Sciatic nerve (tissue), 2 donors: ENCODE measurements around the gene ZNF646. TPM values are rescaled to one million over a fixed set of nuclear protein-coding genes. Genes with fewer than 3 reads are reported as not detected.
"Not testable (repeated sequence)": the region's sequence is repeated elsewhere in the genome, so short reads cannot be mapped to it uniquely, and the experiment has no call there.

Source experiments
- ATAC-seq: fragments of 200-7000 bp; cut with Tn5 transposase; one replicate; pipeline ENCODE4 v1.9.1; 2020; ENCODE audit warnings: mild to moderate bottlenecking, moderate library complexity
- DNase-seq: peaks from one replicate; pipeline ENCODE4 v3.0.0-alpha.2; 2020; ENCODE audit warnings: low spot score
- intact Hi-C: fragments of 100-400 bp; cut with DNase I; formaldehyde crosslinking; loops from one replicate; pipeline ENCODE4 v1.14.2; 2022
- total RNA-seq: library from RNA; stranded (reverse); fragmentation: NEBNext Ultra II Directional; extraction: Animal tissue kit (Norgen Biotek cat#: 25700); gene quantifications from one replicate; pipeline ENCODE4 v1.2.1, GENCODE V29; 2021
- donor health status: DM: no; HTN: no; CAD: no.
- donor health status: DM: no; HTN: no; CAD: no.

ZNF646 gene
- total RNA-seq, 1 donor from 2014 or later: 16.3 TPM

- peak; percentile 95 for DNase-seq
- intact Hi-C loops: loop anchor here (10.0 kb wide), 1 partner anchor 110 kb away; the partner anchor contains the start of gene HSD3B7
- peak; percentile 97 for ATAC-seq
Measured at GRCh38 chr16:31094424-31095120, 20.4 kb downstream of the ZNF646 start, which contains the start of gene VKORC1. Gene VKORC1, minus strand, starts transcription at chr16:31094797. Its CDS starts 68 bp downstream, at chr16:31094729.

GRCh38 chr16:31099860-31100638, 25.8 kb downstream of the ZNF646 start:
- DNase-seq: no peak
- no peak for ATAC-seq
- intact Hi-C loops: loop anchor here (10.0 kb wide), 1 partner anchor 115 kb away; the partner anchor contains the start of gene HSD3B7

- ATAC-seq, intact Hi-C loops, DNase-seq: not testable (repeated sequence)
Measured at GRCh38 chr16:31100876-31101641, 26.8 kb downstream of the ZNF646 start.

GRCh38 chr16:31105677-31106213, 31.5 kb downstream of the ZNF646 start:
- ATAC-seq (peak; percentile 82), DNase-seq (peak; percentile 93)
- intact Hi-C loops: no loop called here

GRCh38 chr16:31106509-31107464, 32.6 kb downstream of the ZNF646 start:
- intact Hi-C loops: no loop called here
- ATAC-seq (no peak), DNase-seq (no peak)

GRCh38 chr16:31107465-31107867, 33.2 kb downstream of the ZNF646 start:
- intact Hi-C loops: no loop called here
- ATAC-seq: no peak
- DNase-seq: no peak

GRCh38 chr16:31108035-31108793, 34.0 kb downstream of the ZNF646 start, which contains the start of gene BCKDK:
Gene BCKDK, plus strand, starts transcription at chr16:31108386. Its CDS starts 838 bp downstream, at chr16:31109224.
- ATAC-seq: peak; percentile 88
- intact Hi-C loops: no loop called here
- peak; percentile 86 for DNase-seq

- ATAC-seq (no peak), DNase-seq (no peak)
- intact Hi-C loops: no loop called here
Measured at GRCh38 chr16:31108794-31109558, 34.8 kb downstream of the ZNF646 start.

GRCh38 chr16:31109622-31110021, 35.4 kb downstream of the ZNF646 start:
- intact Hi-C loops: no loop called here
- ATAC-seq (no peak), DNase-seq (no peak)

GRCh38 chr16:31110106-31111034, 36.1 kb downstream of the ZNF646 start:
- DNase-seq (no peak), ATAC-seq (no peak)
- intact Hi-C loops: no loop called here

GRCh38 chr16:31111881-31112466, 37.8 kb downstream of the ZNF646 start:
- intact Hi-C loops: no loop called here
- DNase-seq: no peak
- ATAC-seq: no peak

GRCh38 chr16:31112711-31113110, 38.5 kb downstream of the ZNF646 start:
- intact Hi-C loops: no loop called here
- ATAC-seq (no peak), DNase-seq (no peak)

- ATAC-seq (no peak), DNase-seq (no peak)
- intact Hi-C loops: no loop called here
Measured at GRCh38 chr16:31113121-31114120, 39.2 kb downstream of the ZNF646 start.

GRCh38 chr16:31114468-31114867, 40.2 kb downstream of the ZNF646 start:
- intact Hi-C loops: no loop called here
- ATAC-seq: no peak
- no peak for DNase-seq
